ENCODE results near the gene ATG2B. TPM values are rescaled to one million over a fixed set of nuclear protein-coding genes. Genes with fewer than 3 reads are reported as not detected.

ATG2B gene
- total and polyA plus RNA-seq, 9 of the 15 experiments (the other 6 are each of a cell fraction or from before 2014, with no cell fraction given) = 0.83 to 12.9 (median 8.7) TPM

GRCh38 chr14:96362965-96363750 is at the start of gene ATG2B, which contains the start of gene GSKIP (continued):
- TF ChIP-seq ARID4B (CRISPR knock-in tag; IDR thresholded peaks at IDR 0.05) (no peak), CREB1 (IDR thresholded peaks at IDR 0.05) (peak; percentile 83), CREB1 (CRISPR knock-in tag; IDR thresholded peaks at IDR 0.05) (peak; percentile 85), IRF2 (CRISPR knock-in tag; IDR thresholded peaks at IDR 0.05) (no peak), STAT5A (IDR thresholded peaks at IDR 0.05; ENCODE audit: borderline replicate concordance, low read length) (no peak), MXI1 (IDR thresholded peaks at IDR 0.05; ENCODE audit: low read depth, low read length) (peak; percentile 35; the same call in 1 of the 2 replicates), ZNF121 (CRISPR knock-in tag; conservative IDR thresholded peaks at IDR 0.05) (no peak), ELK1 (CRISPR knock-in tag; IDR thresholded peaks at IDR 0.05) (no peak), ZNF318 (IDR thresholded peaks at IDR 0.05; ENCODE audit: borderline replicate concordance in 1 of 2, low read depth in 1 of 2) (no peak), EP300 (IDR thresholded peaks at IDR 0.05; ENCODE audit: low read length) (no peak), ZNF561 (CRISPR knock-in tag; conservative IDR thresholded peaks at IDR 0.05) (no peak), ETV1 (tag; conservative IDR thresholded peaks at IDR 0.05; ENCODE audit: low read depth) (no peak), CREM (IDR thresholded peaks at IDR 0.05; ENCODE audit: low read depth) (peak; percentile 94), KAT8 (IDR thresholded peaks at IDR 0.05; ENCODE audit: low read depth) (no peak)
